H9 (cell line): Measurements from ENCODE around the gene TBC1D1. TPM values are rescaled to one million over a fixed set of nuclear protein-coding genes. Genes with fewer than 3 reads are reported as not detected.

Experiments used
- DNase-seq: peaks from one replicate; pipeline ENCODE4 v3.0.0-alpha.2; 2017
- H2AFZ ChIP-seq: one replicate; pipeline ENCODE4 v1.6.1; 2013; ENCODE audit warnings: mild to moderate bottlenecking, low read length, control low read depth, moderate library complexity
- H2AK5ac ChIP-seq: 2 replicates; pipeline ENCODE4 v1.6.1; 2013; ENCODE audit warnings: low read length, control low read depth, mixed read lengths; ENCODE audit not compliant: insufficient read length
- H2BK120ac ChIP-seq: one replicate; pipeline ENCODE4 v1.6.1; 2013; ENCODE audit warnings: low read depth, mild to moderate bottlenecking, low read length, control low read depth, inconsistent platforms; ENCODE audit not compliant: poor library complexity, severe bottlenecking
- H2BK12ac ChIP-seq: 2 replicates; pipeline ENCODE4 v1.6.1; 2013; ENCODE audit warnings: low read length, control low read depth, mixed read lengths, low read depth; ENCODE audit not compliant: insufficient read length
- H2BK15ac ChIP-seq: 2 replicates; pipeline ENCODE4 v1.6.1; 2013; ENCODE audit warnings: low read depth, low read length, control low read depth
- H2BK20ac ChIP-seq: one replicate; pipeline ENCODE4 v1.6.1; 2013; ENCODE audit warnings: low read depth, mild to moderate bottlenecking, low read length, control low read depth, inconsistent platforms; ENCODE audit not compliant: poor library complexity, severe bottlenecking
- H2BK5ac ChIP-seq: 2 replicates; pipeline ENCODE4 v1.6.1; 2013; ENCODE audit warnings: low read length, control low read depth, mixed read lengths; ENCODE audit not compliant: insufficient read length
- H3K14ac ChIP-seq: 2 replicates; pipeline ENCODE4 v1.6.1; 2013; ENCODE audit warnings: low read length, control low read depth; ENCODE audit not compliant: insufficient read depth
- H3K18ac ChIP-seq: 2 replicates; pipeline ENCODE4 v1.6.1; 2013; ENCODE audit warnings: low read depth, mild to moderate bottlenecking, mixed read lengths, low read length, control low read depth; ENCODE audit not compliant: insufficient read length
- H3K23ac ChIP-seq: 2 replicates; pipeline ENCODE4 v1.6.1; 2013; ENCODE audit warnings: low read length, control low read depth, mixed read lengths, low read depth; ENCODE audit not compliant: insufficient read length
- H3K23me2 ChIP-seq: 2 replicates; pipeline ENCODE4 v1.6.1; 2013; ENCODE audit warnings: low read depth, mild to moderate bottlenecking, mixed read lengths, low read length, control low read depth; ENCODE audit not compliant: insufficient read length, poor library complexity, severe bottlenecking
- H3K27ac ChIP-seq: 2 replicates; pipeline ENCODE4 v1.5.1; 2013; ENCODE audit warnings: low read length, control low read depth, mixed read lengths, low read depth; ENCODE audit not compliant: insufficient read length
- H3K27me3 ChIP-seq: 2 replicates; pipeline ENCODE4 v1.6.1; 2013; ENCODE audit warnings: low read length, control low read depth, inconsistent platforms; ENCODE audit not compliant: insufficient read depth
- H3K4ac ChIP-seq: 2 replicates; pipeline ENCODE4 v1.6.1; 2013; ENCODE audit warnings: low read depth, mild to moderate bottlenecking, control low read depth, inconsistent platforms, low read length, moderate library complexity
- H3K4me1 ChIP-seq: 2 replicates; pipeline ENCODE4 v1.6.1; 2013; ENCODE audit warnings: low read length, control low read depth, inconsistent platforms; ENCODE audit not compliant: insufficient read depth
- H3K4me2 ChIP-seq: 2 replicates; pipeline ENCODE4 v1.6.1; 2013; ENCODE audit warnings: low read length, control low read depth, mixed read lengths; ENCODE audit not compliant: insufficient read length, insufficient read depth
- H3K56ac ChIP-seq: 2 replicates; pipeline ENCODE4 v1.6.1; 2013; ENCODE audit warnings: low read depth, mild to moderate bottlenecking, mixed read lengths, low read length, control low read depth; ENCODE audit not compliant: insufficient read length
- H3K79me1 ChIP-seq: 2 replicates; pipeline ENCODE4 v1.6.1; 2013; ENCODE audit warnings: low read depth, mild to moderate bottlenecking, moderate library complexity, low read length, control low read depth, inconsistent platforms; ENCODE audit not compliant: insufficient read depth, poor library complexity, severe bottlenecking
- H3K79me2 ChIP-seq: 2 replicates; pipeline ENCODE4 v1.6.1; 2013; ENCODE audit warnings: low read length, control low read depth, inconsistent platforms; ENCODE audit not compliant: insufficient read depth
- H3K9ac ChIP-seq: 2 replicates; pipeline ENCODE4 v1.6.1; 2013; ENCODE audit warnings: low read length, control low read depth, mixed read lengths; ENCODE audit not compliant: insufficient read length; ENCODE audit errors: extremely low read depth
- H3K9me3 ChIP-seq: one replicate; pipeline ENCODE4 v1.6.1; 2013; ENCODE audit warnings: low read depth, low read length, inconsistent platforms; ENCODE audit not compliant: control insufficient read depth
- H3T11ph ChIP-seq: one replicate; pipeline ENCODE4 v1.6.1; 2013; ENCODE audit warnings: mild to moderate bottlenecking, low read length, control low read depth, inconsistent platforms
- H4K20me1 ChIP-seq: one replicate; pipeline ENCODE4 v1.6.1; 2013; ENCODE audit not compliant: control insufficient read depth, insufficient read length, insufficient read depth
- H4K5ac ChIP-seq: 2 replicates; pipeline ENCODE4 v1.6.1; 2013; ENCODE audit warnings: low read depth, mild to moderate bottlenecking, mixed read lengths, low read length, control low read depth; ENCODE audit not compliant: insufficient read length
- H4K8ac ChIP-seq: replicated peaks from 2 replicates; pipeline ENCODE4 v1.6.1; 2013; ENCODE audit warnings: low read length, control low read depth, mixed read lengths, low read depth; ENCODE audit not compliant: insufficient read length
- H4K91ac ChIP-seq: 2 replicates; pipeline ENCODE4 v1.6.1; 2013; ENCODE audit warnings: low read depth, mild to moderate bottlenecking, moderate library complexity, mixed read lengths, low read length, control low read depth; ENCODE audit not compliant: insufficient read length
- H3K27ac Mint-ChIP-seq, 3 experiments: 2 replicates in 2 of 3; 3 replicates in 1 of 3; pipeline ENCODE4 v1.8.0; 2020 to 2021; ENCODE audit warnings: mixed read lengths in 3 of 3, mild to moderate bottlenecking in 1 of 3, moderate library complexity in 1 of 3
- H3K27me3 Mint-ChIP-seq: 2 replicates; pipeline ENCODE4 v1.8.0; 2021; ENCODE audit warnings: low read depth, mild to moderate bottlenecking, moderate library complexity, mixed read lengths
- H3K36me3 Mint-ChIP-seq, 3 experiments: 2 replicates in 2 of 3; 3 replicates in 1 of 3; pipeline ENCODE4 v1.8.0; 2020 to 2021; ENCODE audit warnings: low read depth in 3 of 3, mixed read lengths in 3 of 3; ENCODE audit not compliant: insufficient read depth in 1 of 3
- H3K4me1 Mint-ChIP-seq, 2 experiments: 2 replicates each; pipeline ENCODE4 v1.8.0; 2020; ENCODE audit warnings: mixed read lengths in 2 of 2
- H3K4me3 Mint-ChIP-seq, 2 experiments: 2 replicates in 1 of 2; 3 replicates in 1 of 2; pipeline ENCODE4 v1.8.0; 2020 to 2021; ENCODE audit warnings: mild to moderate bottlenecking in 2 of 2, mixed read lengths in 2 of 2, moderate library complexity in 1 of 2
- H3K9me3 Mint-ChIP-seq, 2 experiments: 2 replicates in 1 of 2; 3 replicates in 1 of 2; pipeline ENCODE4 v1.8.0; 2020; ENCODE audit warnings: mild to moderate bottlenecking in 2 of 2, mixed read lengths in 2 of 2, moderate library complexity in 1 of 2
- WGBS: extraction: QIAGEN DNeasy Blood & Tissue Kit; methylation state at CpG from one replicate; pipeline ENCODE4 v1.1.7; 2013; ENCODE audit warnings: missing lambda C conversion rate, low lambda C conversion rate, mixed read lengths; ENCODE audit not compliant: insufficient read length; ENCODE audit errors: extremely low coverage; 5-methylcytosine and 5-hydroxymethylcytosine counted together
- total RNA-seq: library from RNA; stranded (reverse); gene quantifications from 2 replicates; pipeline ENCODE4 v1.2.1, GENCODE V29; 2021
- TF ChIP-seq, protein P1 (sequence below): fragments of 200-600 bp; sonication (generic); conservative IDR thresholded peaks from 3 replicates; pipeline ENCODE4 v1.8.0; 2021; ENCODE audit warnings: antibody characterized with exemption, mild to moderate bottlenecking

TBC1D1 gene
- total RNA-seq, 1 experiment from 2014 or later: 109 TPM

DNA sequence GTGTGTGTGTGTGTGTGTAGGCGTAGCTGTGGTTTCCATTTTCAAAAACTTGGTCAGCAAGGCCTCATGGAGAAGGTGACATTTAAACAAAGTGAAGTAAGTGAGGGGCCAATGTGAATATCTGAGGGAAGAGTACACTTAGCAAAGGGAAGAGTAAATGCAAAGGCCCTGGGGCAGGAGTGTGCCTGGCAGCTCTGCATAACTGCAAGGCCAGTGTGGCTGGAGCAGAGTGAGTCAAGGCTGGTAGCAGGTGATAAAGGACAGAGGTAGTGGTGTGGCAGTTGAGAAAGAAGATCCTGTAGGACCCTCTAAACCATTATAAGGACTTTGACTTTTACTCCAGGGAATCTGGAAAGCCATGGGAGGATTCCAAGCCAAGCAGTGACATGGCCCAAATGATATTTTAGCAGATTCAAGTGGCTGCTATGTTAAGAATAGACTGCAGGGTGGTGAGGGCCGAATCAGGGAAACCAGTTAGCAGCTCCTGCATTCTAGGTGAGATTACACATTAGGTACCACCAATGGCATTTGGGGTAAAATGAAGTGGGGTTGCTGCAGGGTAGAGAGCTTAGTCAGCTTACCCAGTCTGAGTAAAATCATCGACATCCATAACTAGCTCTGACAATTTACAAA is 5.9 kb upstream of the TBC1D1 start:
- H3K27me3 Mint-ChIP-seq: peaks cover 44% of the 10 kb centered on the region
- no peaks in the 10 kb centered on the region for H3K9me3 ChIP-seq
- H3K36me3 Mint-ChIP-seq: no peaks in the 10 kb centered on the region
- no peak overlapping the region for H4K91ac ChIP-seq
- H2AK5ac ChIP-seq: no peak overlapping the region
- no peak overlapping the region for H2BK120ac ChIP-seq
- no peak overlapping the region for H3K56ac ChIP-seq
- no peak overlapping the region for H4K5ac ChIP-seq
- H3K23me2 ChIP-seq: peaks cover 2% of the 10 kb centered on the region
- H3K23ac ChIP-seq: no peak overlapping the region
- H3K4me1 Mint-ChIP-seq: peaks cover 4 to 5% of the 10 kb centered on the region in 2 experiments; a peak in 3 of 4 replicates
- H3K27me3 ChIP-seq: peaks cover 10% of the 10 kb centered on the region
- no peak overlapping the region for H2AFZ ChIP-seq
- H3K27ac Mint-ChIP-seq: no peak overlapping the region
- TF ChIP-seq, protein P1, sequence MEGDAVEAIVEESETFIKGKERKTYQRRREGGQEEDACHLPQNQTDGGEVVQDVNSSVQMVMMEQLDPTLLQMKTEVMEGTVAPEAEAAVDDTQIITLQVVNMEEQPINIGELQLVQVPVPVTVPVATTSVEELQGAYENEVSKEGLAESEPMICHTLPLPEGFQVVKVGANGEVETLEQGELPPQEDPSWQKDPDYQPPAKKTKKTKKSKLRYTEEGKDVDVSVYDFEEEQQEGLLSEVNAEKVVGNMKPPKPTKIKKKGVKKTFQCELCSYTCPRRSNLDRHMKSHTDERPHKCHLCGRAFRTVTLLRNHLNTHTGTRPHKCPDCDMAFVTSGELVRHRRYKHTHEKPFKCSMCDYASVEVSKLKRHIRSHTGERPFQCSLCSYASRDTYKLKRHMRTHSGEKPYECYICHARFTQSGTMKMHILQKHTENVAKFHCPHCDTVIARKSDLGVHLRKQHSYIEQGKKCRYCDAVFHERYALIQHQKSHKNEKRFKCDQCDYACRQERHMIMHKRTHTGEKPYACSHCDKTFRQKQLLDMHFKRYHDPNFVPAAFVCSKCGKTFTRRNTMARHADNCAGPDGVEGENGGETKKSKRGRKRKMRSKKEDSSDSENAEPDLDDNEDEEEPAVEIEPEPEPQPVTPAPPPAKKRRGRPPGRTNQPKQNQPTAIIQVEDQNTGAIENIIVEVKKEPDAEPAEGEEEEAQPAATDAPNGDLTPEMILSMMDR: no peak
- H3K4me1 ChIP-seq: no peaks in the 10 kb centered on the region
- H3T11ph ChIP-seq: no peak overlapping the region
- no peaks in the 10 kb centered on the region for H4K20me1 ChIP-seq
- H3K9me3 Mint-ChIP-seq: no peaks in the 10 kb centered on the region
- H3K27ac ChIP-seq: no peak overlapping the region
- no peak overlapping the region for H3K18ac ChIP-seq
- no peak for DNase-seq
- no peak overlapping the region for H3K4ac ChIP-seq
- no peak overlapping the region for H2BK20ac ChIP-seq
- H2BK12ac ChIP-seq: no peak overlapping the region
- H3K9ac ChIP-seq: no peak overlapping the region
- no peak overlapping the region for H4K8ac ChIP-seq
- WGBS: no CpG with 5 or more reads among the region's 3 CpGs
- H3K4me2 ChIP-seq: no peak overlapping the region
- no peak overlapping the region for H2BK15ac ChIP-seq
- H3K79me2 ChIP-seq: no peaks in the 10 kb centered on the region
- H3K4me3 Mint-ChIP-seq: no peak overlapping the region
- H2BK5ac ChIP-seq: no peak overlapping the region
- no peaks in the 10 kb centered on the region for H3K79me1 ChIP-seq
- H3K14ac ChIP-seq: no peak overlapping the region
